Stimulated activated effector memory CD8-positive, alpha-beta T cell treated with anti-CD3 and anti-CD28 coated beads, Interleukin-12 subunit alpha, Interleukin-12 subunit beta, amount 100 ng/mL, for 72 hours (primary cell): ENCODE results near the gene SHQ1.
"Not testable (repeated sequence)": the region's sequence is repeated elsewhere in the genome, so short reads cannot be mapped to it uniquely, and the experiment has no call there.

Experiments used
- ATAC-seq: fragments of 150-1000 bp; cut with Tn5 transposase; 2 replicates; pipeline ENCODE4 v1.10.0; 2021
- DNase-seq, 2 donors: peaks; one replicate each; pipeline ENCODE4 v3.0.0; 2021 to 2022; ENCODE audit warnings: low spot score in 2 of 2
- H3K27ac Mint-ChIP-seq: one replicate; pipeline ENCODE4 v1.8.0; 2022; ENCODE audit warnings: mild to moderate bottlenecking, mixed read lengths
- H3K36me3 Mint-ChIP-seq: one replicate; pipeline ENCODE4 v1.8.0; 2022; ENCODE audit warnings: mild to moderate bottlenecking, mixed read lengths
- H3K4me1 Mint-ChIP-seq: one replicate; pipeline ENCODE4 v1.8.0; 2022; ENCODE audit warnings: mixed read lengths
- H3K4me3 Mint-ChIP-seq: one replicate; pipeline ENCODE4 v1.8.0; 2022; ENCODE audit warnings: mild to moderate bottlenecking, mixed read lengths
- H3K9me3 Mint-ChIP-seq: one replicate; pipeline ENCODE4 v1.8.0; 2022; ENCODE audit warnings: mixed read lengths

SHQ1 gene

DNA sequence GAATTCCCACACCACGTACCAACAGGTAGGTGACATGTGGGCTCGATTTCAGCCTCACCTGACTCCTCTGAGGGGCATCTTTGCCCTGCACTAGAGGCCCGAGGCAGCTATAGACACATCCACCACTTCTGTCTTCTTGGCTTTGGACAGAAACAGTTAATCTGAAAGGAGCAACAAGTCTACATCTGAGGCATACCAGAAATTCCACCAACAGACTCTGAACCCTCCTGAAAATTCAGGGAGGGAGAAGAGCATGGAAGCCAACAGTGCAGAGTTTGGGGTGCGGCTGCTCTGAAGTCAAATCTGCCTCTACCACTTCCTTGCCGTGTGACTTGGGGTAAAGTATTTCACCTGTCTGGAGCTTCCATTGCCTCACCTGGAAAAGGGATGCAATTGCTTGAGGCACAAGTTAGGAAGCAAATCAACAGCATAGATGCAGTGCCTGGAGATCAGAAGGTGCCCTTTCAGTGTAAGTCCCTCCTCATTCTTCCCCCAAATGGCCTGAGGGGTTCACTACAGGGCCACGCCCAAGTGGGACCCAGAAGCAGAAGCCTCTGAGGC, 119.8 kb downstream of the SHQ1 start:
- Mint-ChIP-seq H3K4me1 (peaks cover 5% of the 10 kb centered on the region), H3K9me3 (peaks cover 6% of the 10 kb centered on the region), H3K4me3 (no peak overlapping the region), H3K27ac (no peak overlapping the region), H3K36me3 (no peaks in the 10 kb centered on the region)
- ATAC-seq (no peak), DNase-seq (no peak)

- DNase-seq (no peak), ATAC-seq (no peak)
- no peak overlapping the region for H3K27ac Mint-ChIP-seq
- no peak overlapping the region for H3K4me3 Mint-ChIP-seq
- H3K4me1 Mint-ChIP-seq, result peaks cover 11% of the 10 kb centered on the region
- peaks cover 2% of the 10 kb centered on the region for H3K9me3 Mint-ChIP-seq
- no peaks in the 10 kb centered on the region for H3K36me3 Mint-ChIP-seq
Measured at GRCh38 chr3:72727726-72728125, 120.5 kb downstream of the SHQ1 start.

DNA sequence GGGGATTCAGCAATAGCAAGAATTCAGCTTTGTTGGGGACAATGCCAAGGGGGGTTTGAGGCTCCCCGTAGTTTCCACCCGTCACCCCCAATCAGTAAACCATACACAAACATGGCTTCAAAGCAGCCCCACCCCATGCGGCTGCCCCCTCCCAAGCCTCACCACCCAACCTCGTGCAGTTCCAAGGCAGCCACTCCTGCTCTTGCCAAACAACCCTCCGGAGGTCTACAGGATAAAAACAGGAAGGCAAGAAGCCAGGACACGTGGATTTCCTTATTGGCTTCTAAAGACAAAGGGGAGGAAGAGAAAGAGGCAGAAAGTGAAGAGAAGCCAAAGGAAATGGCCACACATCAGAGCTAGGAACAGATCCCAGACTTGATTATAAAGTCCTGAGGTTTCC, 121.1 kb downstream of the SHQ1 start:
- no peak overlapping the region for H3K27ac Mint-ChIP-seq
- DNase-seq, result no peak
- no peak overlapping the region for H3K4me3 Mint-ChIP-seq
- H3K36me3 Mint-ChIP-seq, result no peaks in the 10 kb centered on the region
- H3K9me3 Mint-ChIP-seq, result no peaks in the 10 kb centered on the region
- ATAC-seq, result no peak
- H3K4me1 Mint-ChIP-seq, result peaks cover 11% of the 10 kb centered on the region

DNA sequence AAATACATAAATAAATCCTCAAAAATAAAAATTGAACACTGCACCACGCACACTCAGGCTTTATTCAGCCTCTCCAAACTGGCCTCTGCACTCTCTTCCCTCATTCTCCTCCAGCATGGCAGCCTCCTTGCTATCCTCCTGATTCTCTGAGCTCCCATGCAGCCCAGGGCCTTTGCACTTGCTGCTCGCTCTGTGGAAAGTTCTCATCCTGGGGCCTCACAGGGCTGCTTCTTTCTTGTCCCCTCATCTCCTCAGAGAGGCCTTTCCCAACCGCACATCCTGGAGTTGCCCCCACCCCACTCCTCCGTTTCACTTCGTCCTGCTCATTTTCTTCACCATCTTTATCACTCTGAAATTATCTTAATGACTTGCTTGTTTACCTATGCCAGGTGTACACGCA, 123.0 kb downstream of the SHQ1 start:
- Mint-ChIP-seq H3K36me3 (no peaks in the 10 kb centered on the region), H3K4me3 (no peak overlapping the region), H3K27ac (peak overlapping the region; percentile 44)

DNA sequence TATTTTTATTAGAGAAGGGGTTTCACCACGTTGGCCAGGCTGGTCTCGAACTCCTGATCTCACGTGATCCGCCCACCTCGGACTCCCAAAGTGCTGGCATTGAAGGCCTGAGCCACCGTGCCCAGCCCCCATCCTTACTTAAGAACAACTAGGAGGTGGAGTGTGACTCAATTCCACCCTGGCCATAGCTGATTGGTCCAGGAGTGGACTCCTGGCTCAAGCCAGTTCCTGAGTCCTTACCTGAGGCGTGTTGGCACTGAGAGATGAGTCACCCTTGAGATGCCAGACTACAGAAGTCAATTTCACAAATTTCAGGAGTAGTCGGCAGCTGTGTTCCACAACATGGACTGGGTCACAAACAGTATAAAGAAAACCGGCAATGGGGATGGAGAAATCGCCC, 124.2 kb downstream of the SHQ1 start:
- ATAC-seq (no peak), DNase-seq (no peak)
- Mint-ChIP-seq H3K27ac (no peak overlapping the region), H3K36me3 (no peaks in the 10 kb centered on the region), H3K9me3 (no peaks in the 10 kb centered on the region), H3K4me1 (peaks cover 11% of the 10 kb centered on the region), H3K4me3 (no peak overlapping the region)

More for the DNA sequence above, 123.0 kb downstream of the SHQ1 start:
- Mint-ChIP-seq H3K4me1 (peaks cover 11% of the 10 kb centered on the region), H3K9me3 (no peaks in the 10 kb centered on the region)
- ATAC-seq, result no peak
- DNase-seq, result no peak

DNA sequence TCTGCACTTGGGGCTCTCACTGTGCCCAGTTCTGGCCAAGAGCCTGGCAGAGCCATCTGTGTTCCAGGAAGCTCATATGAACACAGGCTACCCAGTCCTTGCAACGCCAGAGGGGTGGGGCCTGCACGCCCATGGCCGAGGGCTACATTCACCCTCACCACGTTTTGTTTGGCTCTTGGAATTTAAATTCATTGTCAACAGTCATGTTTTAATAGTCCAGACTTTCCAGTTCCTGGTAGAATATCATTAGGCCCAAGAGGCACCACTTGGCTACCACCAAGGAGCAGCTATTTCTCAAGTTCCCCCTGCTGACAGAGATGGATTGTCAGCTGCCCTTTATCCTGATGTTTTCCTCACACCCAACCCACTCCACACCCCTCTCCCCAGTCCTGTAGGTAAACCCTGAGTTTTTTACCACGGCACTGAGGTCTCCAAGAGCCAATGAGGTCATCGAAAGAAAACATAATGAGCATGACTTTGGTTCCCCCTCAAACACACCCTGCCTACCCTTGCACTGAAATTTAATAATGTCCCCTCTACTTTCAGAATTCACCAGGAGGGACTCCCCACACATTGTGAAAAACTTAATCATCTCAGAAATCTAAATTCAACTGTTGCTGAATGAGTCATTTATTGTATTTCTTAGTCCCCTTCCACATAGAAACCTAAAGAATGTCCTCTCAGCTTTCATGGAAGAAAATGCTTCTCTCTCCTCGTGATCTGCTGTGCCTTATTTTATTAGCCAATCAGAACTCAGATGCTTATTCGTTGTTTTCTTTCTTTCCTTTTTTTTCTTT, 125.1 kb downstream of the SHQ1 start:
- Mint-ChIP-seq H3K36me3 (no peaks in the 10 kb centered on the region), H3K9me3 (no peaks in the 10 kb centered on the region), H3K27ac (no peak overlapping the region), H3K4me3 (no peak overlapping the region), H3K4me1 (peaks cover 11% of the 10 kb centered on the region)
- ATAC-seq, result peak; percentile 95
- DNase-seq, result peak in 1 of 2 donors; percentile 62

- H3K36me3 Mint-ChIP-seq, result no peaks in the 10 kb centered on the region
- no peaks in the 10 kb centered on the region for H3K9me3 Mint-ChIP-seq
- ATAC-seq (no peak), DNase-seq (no peak)
- no peak overlapping the region for H3K4me3 Mint-ChIP-seq
- H3K27ac Mint-ChIP-seq, result no peak overlapping the region
- peaks cover 11% of the 10 kb centered on the region for H3K4me1 Mint-ChIP-seq
Measured at GRCh38 chr3:72721683-72722381, 126.4 kb downstream of the SHQ1 start.

GRCh38 chr3:72720566-72720965, 127.7 kb downstream of the SHQ1 start:
- ATAC-seq (no peak), DNase-seq (no peak)
- H3K4me1 Mint-ChIP-seq, result peaks cover 11% of the 10 kb centered on the region
- H3K9me3 Mint-ChIP-seq, result no peaks in the 10 kb centered on the region
- no peaks in the 10 kb centered on the region for H3K36me3 Mint-ChIP-seq
- no peak overlapping the region for H3K4me3 Mint-ChIP-seq
- no peak overlapping the region for H3K27ac Mint-ChIP-seq

GRCh38 chr3:72719137-72719536, 129.1 kb downstream of the SHQ1 start:
- no peak overlapping the region for H3K27ac Mint-ChIP-seq

GRCh38 chr3:72714135-72714534, 134.1 kb downstream of the SHQ1 start:
- not testable (repeated sequence) for ATAC-seq, H3K4me3 Mint-ChIP-seq, H3K4me1 Mint-ChIP-seq, H3K9me3 Mint-ChIP-seq, H3K36me3 Mint-ChIP-seq, H3K27ac Mint-ChIP-seq, DNase-seq

More at GRCh38 chr3:72719137-72719536, 129.1 kb downstream of the SHQ1 start:
- Mint-ChIP-seq H3K9me3 (peaks cover 7% of the 10 kb centered on the region), H3K4me3 (no peak overlapping the region), H3K4me1 (peaks cover 11% of the 10 kb centered on the region), H3K36me3 (no peaks in the 10 kb centered on the region)
- DNase-seq, result no peak
- ATAC-seq, result no peak

GRCh38 chr3:72710471-72710870, 137.8 kb downstream of the SHQ1 start:
- not testable (repeated sequence) for H3K36me3 Mint-ChIP-seq, H3K4me3 Mint-ChIP-seq, DNase-seq, H3K9me3 Mint-ChIP-seq, H3K27ac Mint-ChIP-seq, H3K4me1 Mint-ChIP-seq, ATAC-seq

- Mint-ChIP-seq H3K4me3 (no peak overlapping the region), H3K4me1 (no peaks in the 10 kb centered on the region), H3K9me3 (no peaks in the 10 kb centered on the region), H3K27ac (no peak overlapping the region), H3K36me3 (no peaks in the 10 kb centered on the region)
- DNase-seq (no peak), ATAC-seq (no peak)
Measured at GRCh38 chr3:72708441-72708840, 139.8 kb downstream of the SHQ1 start.

DNA sequence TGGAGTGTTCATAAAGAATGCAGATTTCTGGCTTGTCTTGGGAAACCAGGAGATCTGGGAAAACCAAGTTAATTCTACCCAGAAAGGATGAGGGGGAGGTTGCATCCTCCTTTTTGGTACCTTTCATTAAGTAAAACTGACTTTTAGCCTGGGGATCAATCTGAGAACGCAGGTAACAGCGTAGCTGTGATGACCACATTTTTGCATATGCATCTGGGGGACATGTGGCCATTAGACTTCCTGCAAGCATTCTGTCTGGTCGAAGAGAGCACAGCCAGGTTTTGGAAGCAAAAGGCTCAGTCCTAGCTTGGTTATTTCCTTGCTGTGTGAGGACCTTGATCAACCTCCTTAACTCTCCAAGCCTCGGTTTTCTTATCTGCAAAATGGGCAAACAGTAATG, 145.2 kb downstream of the SHQ1 start:
- no peak for DNase-seq
- H3K4me3 Mint-ChIP-seq, result no peak overlapping the region
- H3K36me3 Mint-ChIP-seq, result no peaks in the 10 kb centered on the region
- no peak overlapping the region for H3K27ac Mint-ChIP-seq
- no peaks in the 10 kb centered on the region for H3K4me1 Mint-ChIP-seq
- ATAC-seq, result no peak
- H3K9me3 Mint-ChIP-seq, result no peaks in the 10 kb centered on the region

DNA sequence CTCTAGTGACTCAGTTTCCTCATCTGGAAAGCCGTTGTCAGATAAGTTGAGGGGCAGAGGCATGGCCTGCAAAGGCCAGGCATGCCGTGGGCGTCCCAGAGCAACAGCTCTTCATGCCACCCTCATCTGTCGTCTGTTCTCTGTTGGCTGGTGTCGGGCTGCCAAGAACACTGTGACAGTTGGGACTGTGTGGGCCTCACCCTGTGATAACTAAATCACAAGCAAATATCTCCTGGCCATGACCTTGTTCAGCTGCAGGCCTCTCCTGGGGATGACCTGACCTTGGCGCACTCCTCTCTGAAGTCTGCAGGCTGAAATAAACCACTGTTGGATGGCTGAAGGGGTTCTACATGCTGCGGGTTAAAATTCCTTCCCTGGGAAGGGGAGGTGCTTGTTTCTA, 145.9 kb downstream of the SHQ1 start:
- H3K27ac Mint-ChIP-seq, result no peak overlapping the region
- H3K4me3 Mint-ChIP-seq, result no peak overlapping the region
- H3K4me1 Mint-ChIP-seq, result no peaks in the 10 kb centered on the region
- no peak for DNase-seq
- no peak for ATAC-seq
- H3K36me3 Mint-ChIP-seq, result no peaks in the 10 kb centered on the region
- H3K9me3 Mint-ChIP-seq, result no peaks in the 10 kb centered on the region

DNA sequence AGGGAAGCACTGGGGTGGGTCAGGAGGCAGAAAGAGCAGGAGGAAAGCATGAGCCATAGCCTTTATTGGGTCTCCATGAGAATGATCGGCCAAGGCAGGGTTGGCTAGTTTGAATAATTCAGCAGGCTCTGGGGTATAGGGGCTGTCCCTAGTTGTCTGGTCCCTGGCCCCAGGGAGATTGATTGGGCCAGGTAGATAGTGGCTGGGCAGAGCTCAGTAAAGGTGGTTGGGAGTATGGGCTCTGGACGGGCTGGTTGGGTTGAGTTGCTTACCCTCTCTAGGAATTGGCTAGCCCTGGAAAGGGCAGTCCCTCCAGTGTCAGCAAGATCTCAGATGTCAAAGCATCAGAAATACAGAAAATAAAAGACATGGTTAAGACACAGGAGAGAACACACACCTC, 148.1 kb downstream of the SHQ1 start:
- Mint-ChIP-seq H3K36me3 (no peaks in the 10 kb centered on the region), H3K27ac (no peak overlapping the region), H3K4me1 (no peaks in the 10 kb centered on the region), H3K4me3 (no peak overlapping the region), H3K9me3 (no peaks in the 10 kb centered on the region)
- no peak for ATAC-seq
- no peak for DNase-seq

DNA sequence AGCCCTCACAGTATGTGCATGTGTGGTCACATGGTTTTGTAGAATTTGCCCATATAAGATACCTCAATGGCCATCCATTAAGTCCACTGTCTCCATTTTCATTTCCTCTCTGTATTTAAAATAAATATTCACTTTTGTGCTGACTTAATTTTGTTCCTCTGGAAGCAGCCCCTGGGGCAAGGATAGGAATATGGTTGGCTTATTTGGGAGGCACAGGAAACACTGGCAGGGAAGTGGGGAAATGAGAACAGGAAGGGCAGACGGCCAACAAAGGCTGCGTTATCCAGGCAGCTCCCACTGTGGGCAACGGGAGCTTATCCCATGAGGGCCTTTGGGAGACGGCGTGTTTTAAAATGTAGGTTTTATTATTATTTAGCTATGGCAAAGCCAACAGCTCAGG, 148.6 kb downstream of the SHQ1 start:
- H3K36me3 Mint-ChIP-seq, result no peaks in the 10 kb centered on the region
- H3K9me3 Mint-ChIP-seq, result no peaks in the 10 kb centered on the region
- DNase-seq (no peak), ATAC-seq (no peak)
- no peak overlapping the region for H3K4me3 Mint-ChIP-seq
- H3K27ac Mint-ChIP-seq, result no peak overlapping the region
- H3K4me1 Mint-ChIP-seq, result no peaks in the 10 kb centered on the region
